Stimulated activated CD8-positive, alpha-beta memory T cell treated with anti-CD3 and anti-CD28 coated beads, Interleukin-2, amount 100 ng/mL, for 48 hours (primary cell): ENCODE data around the gene NUDT6.
"Not testable (repeated sequence)": the region's sequence is repeated elsewhere in the genome, so short reads cannot be mapped to it uniquely, and the experiment has no call there.

Experiments used
- DNase-seq, 2 donors: peaks; one replicate each; pipeline ENCODE4 v3.0.0-alpha.2; 2020; ENCODE audit warnings: low read depth in 2 of 2

Gene NUDT6, protein sequence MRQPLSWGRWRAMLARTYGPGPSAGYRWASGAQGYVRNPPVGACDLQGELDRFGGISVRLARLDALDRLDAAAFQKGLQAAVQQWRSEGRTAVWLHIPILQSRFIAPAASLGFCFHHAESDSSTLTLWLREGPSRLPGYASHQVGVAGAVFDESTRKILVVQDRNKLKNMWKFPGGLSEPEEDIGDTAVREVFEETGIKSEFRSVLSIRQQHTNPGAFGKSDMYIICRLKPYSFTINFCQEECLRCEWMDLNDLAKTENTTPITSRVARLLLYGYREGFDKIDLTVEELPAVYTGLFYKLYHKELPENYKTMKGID

DNA sequence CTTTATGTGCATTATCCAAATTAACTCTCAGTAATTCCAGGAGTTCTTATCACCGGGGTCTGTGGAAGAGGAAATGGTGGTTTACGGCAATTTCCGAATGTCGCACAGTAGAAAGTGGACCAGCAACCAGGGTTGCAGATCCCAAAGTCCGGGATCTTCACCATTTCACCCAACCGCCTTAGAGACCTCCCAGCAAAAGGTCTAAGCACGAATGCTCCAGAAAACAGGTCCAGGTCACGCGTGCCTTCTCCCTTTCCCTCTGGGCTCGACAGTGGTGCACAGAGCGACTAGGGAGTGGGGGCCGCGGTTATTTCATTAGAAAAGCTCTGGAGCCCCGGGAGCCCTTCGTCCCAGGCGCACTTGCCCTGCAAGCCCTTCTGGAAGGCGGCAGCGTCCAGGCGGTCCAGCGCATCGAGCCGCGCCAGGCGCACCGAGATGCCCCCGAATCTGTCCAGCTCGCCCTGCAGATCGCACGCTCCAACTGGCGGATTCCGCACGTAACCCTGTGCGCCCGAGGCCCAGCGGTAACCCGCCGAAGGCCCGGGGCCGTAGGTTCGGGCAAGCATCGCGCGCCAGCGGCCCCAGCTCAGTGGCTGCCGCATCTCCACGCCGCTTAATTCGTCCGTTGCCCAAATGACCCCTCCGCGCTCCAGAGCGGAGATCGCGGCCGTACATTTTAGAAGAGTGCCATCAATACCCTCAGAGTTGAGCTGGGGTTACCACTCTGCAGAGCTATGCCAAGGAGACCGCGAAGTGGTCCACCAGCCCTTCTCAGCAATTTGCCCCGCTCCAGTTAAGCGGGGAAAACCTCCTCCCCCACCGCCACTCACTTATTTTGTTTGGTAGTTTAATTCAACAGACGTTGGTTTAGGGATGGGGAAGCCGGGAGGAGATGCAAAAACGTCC lies at the start of gene NUDT6:
Gene NUDT6 (minus strand): TSS at position 627 of the 906 bp plus-strand sequence. CDS start 25 bp downstream, at position 602.
- peak; percentile 11 to 16 for DNase-seq

DNA sequence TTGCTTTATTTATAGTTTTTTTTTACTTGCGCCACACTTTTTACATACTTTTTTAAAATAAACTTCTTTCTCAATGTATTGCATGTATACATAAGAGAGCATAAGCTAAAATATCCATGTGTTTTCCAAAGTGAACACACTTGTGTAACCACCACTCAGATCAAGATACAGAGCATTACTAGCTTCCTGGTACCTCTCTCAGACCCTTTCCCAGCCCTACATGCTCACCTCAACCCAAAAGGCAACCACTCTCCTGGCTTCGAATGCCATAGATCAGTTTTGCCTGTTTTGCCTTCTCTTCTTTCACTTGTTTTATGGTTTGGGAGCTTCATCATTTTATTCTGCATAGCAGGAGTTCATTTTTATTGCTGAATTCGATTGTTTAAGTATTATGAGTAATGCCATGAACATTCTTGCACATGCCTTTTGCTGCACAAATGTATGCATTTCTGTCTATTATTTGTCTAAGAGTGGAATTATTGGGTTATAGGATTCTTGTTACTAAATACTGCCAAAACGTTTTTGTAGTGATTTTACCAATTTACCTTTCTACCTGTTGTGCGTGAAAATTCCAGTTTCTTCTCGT lies 45.9 kb upstream of the NUDT6 start:
- DNase-seq, result no peak

DNA sequence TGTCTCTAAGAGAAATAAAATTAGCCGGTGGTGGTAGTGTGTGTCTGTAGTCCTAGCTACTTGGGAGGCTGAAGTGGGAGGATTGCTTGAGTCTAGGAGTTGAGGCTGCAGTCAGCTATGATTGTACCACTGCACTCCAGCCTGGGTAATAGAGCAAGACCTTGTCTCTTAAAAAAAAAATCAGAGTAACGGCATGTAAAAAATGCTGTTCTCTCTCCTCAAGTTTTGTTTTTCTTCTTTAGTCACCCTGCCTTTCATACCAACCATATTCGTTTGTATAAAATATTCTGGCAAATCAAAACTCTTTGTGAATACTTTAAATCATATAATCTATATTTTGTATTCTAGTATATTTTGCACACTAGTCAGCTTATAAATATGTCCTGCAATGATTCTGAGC lies 44.8 kb upstream of the NUDT6 start:
- DNase-seq, result no peak

DNA sequence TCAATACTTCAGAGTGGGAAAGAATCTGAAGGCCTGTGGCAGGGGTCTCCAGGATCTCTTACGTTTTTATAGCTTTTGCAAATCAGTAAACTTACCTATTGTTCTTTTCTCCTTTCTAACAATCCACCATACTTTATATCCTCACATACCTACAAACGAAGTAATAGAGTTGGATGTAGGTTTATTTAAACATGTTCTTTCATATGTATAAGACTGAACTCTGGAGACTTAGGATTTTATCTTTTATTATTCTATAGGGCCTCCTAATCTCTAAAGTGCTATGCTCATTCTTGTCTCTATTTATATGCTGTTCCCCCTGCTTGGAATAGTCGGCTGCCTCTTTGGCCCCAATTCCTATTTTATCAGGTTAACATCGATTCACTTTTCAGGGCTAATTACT lies 43.8 kb upstream of the NUDT6 start:
- no peak for DNase-seq

DNA sequence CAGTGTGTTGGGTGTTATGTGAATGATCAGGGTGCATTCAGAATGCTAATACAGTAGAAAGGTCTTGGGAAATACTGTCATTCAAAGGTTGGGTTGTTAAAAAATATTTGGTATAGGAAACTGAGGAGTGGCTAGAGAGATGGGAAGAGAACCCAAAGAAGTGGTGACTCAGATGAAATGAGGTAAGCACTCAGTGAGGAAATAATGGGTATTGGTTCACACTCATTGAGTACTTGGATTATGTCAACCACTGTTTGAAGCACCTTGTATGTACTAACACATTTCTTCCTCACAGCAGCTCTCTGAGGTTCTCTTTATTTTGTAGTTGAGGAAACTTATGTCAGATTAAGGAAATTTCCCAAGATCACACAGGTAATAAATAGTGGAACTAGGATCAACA lies 40.8 kb upstream of the NUDT6 start:
- DNase-seq, result no peak

DNA sequence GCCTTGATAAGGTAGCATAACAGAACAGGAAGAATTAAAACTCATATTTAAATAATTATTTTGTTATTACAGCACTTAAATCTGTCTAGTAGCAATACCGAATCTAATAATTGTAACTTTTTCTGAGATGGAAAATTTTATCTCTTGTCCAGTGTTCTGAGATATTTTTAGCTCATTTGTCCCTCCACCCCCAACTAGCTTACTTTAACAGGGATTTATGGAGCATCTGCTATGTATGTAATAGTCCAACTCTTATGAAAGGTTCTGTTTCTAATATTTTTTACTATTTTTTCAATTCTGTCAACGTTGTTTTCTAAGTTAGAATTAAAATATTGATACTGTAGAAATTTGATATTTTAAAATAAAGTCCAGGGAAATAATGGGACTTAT lies 38.2 kb upstream of the NUDT6 start:
- DNase-seq, result no peak

DNA sequence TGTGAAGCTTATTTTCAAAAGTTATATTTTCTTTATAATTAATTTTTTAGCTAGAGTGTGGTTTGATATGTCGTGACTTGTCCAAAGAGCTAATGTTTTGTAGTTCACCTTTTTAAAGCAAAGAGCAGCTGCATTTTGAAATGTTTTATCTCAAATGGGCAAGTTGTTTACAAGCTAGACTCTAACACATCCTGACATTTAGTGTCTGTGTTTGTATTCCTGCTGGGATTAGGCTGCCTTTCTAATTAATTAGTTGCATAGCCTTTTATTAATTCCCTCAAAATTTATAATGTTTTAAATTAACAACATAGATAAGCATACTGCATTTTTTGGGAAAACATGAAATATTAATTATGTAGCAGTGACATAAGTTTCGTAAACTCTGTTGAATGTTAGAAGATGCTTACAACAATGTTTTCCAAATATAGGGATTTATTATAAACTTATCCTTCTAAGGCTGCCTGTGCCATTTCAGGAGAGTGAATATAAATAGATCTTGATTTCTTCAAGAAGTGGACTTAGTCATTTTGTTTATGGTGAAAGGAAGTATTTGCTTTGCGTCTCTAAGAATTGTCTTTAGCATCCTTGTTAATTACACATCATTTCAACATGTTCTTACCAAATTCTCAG lies 37.7 kb upstream of the NUDT6 start:
- no peak for DNase-seq

DNA sequence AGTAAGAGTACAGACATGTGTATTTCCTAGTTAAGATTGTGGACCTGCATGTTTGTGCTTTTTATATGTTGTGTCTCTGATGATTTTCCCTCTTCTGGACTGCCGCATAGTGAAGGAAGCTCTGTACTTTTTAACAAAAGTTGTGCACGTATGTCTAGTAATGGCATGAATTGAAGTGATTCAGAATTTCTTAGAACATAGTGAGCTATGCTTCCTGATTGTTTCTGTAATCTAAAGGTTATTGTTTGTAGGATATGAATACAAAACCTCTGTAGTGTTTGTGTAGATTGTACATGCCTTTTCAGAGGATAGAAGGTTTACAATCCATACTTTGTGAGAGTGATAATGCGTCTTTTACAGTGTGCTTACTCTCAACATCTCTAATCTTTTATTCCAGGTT lies 37.0 kb upstream of the NUDT6 start:
- DNase-seq, result no peak

DNA sequence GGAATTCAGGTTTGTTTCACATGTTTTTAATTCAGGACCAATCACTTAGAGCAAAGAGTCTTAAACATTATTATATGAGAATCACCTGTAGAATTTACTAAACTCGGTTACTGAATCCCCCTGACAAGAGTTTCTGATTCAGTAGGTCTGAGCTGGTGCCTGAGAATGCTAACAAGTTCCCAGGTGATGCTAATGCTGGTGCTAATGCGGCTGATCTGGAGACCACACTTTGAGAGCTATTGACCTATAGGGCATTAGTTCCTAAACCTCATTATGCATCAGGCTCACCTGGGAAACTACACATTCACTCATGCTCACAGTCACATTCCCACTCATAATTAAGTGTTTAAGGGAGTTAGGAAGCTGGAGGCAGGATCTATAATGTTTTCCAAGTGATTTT lies 36.1 kb upstream of the NUDT6 start:
- DNase-seq, result no peak

DNA sequence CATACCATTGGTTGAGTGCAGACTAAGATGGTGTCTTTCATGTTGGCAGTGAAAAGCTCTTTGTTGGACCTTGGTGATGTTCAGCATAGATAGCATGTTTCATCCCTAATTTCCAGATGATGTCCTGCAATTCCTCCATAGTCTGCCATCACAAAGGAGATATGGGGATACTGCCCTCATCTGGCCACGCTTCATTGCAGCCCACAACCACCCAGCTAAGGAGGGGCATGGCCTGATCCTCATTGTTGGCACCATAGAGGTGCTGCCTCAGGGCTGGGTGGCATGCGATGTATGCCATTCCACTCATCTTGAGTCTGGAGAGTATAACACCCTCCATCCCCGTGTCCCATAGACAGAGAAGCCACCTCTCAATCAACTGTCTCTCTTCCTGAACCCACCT lies 31.5 kb upstream of the NUDT6 start:
- DNase-seq, result no peak

DNA sequence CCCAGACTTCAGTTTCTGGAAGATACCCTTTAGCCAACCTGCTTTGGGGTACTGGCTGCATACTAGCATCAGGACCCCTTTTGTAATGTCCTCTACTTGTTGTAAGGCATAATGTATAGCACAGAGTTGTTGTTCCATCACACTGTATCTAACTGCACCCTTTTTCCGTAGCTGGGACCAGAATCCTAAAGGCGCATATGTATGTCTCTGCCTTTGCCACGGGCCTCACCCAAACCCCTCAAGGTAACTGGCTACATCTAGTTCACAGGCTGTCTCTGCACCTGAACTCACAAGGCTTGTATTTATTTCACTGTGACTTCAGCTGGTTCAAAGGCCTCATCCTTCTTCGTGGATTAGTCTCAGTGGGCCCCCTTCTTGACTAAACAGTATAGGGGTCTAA lies 29.6 kb upstream of the NUDT6 start:
- DNase-seq, result no peak

DNA sequence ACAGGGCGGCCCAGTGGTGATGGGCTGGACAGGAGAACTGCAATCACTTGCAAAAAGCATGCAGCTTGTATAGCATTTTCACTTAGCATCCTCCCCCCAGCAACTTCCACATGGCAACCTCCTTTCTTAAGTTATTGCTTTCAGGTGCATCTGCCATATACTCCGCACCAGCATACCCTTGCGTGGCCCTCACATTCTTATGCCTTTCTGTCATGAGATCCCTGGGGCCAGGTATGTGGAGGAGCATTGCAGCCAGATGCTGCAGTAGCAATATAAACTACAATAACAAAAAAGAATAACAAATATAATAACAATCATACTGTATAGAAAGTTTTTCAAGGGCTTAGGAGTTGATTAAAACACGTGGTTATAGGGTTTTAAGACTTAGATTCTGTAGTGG lies 26.3 kb upstream of the NUDT6 start:
- no peak for DNase-seq

DNA sequence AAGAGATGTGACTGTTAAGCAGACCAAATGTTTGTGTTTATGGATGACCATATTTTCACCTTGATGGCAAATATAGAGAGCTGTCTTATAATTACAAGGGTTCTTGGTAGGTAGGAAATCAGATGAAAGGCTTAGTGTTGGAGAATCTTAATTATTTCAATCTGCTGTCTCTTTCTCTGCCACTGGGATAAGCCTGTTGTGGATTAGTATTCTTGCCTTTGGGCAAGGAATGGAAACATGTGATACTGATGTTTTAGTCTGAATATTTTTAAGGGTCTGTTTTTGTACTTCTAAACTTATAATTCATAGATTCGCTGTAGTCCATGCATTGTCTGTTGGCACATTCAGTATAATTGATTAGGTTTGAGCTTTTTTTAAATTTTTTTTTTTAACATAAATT lies 23.7 kb upstream of the NUDT6 start:
- DNase-seq, result no peak

DNA sequence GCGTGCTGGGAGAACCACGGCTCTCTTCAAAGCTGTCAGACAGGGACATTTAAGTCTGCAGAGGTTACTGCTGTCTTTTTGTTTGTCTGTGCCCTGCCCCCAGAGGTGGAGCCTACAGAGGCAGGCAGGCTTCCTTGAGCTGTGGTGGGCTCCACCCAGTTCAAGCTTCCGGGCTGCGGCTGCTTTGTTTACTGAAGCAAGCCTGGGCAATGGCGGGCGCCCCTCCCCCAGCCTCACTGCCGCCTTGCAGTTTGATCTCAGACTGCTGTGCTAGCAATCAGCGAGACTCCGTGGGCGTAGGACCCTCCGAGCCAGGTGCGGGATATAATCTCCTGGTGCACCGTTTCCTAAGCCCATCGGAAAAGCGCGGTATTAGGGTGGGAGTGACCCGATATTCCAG lies 22.7 kb upstream of the NUDT6 start:
- DNase-seq, result not testable (repeated sequence)

DNA sequence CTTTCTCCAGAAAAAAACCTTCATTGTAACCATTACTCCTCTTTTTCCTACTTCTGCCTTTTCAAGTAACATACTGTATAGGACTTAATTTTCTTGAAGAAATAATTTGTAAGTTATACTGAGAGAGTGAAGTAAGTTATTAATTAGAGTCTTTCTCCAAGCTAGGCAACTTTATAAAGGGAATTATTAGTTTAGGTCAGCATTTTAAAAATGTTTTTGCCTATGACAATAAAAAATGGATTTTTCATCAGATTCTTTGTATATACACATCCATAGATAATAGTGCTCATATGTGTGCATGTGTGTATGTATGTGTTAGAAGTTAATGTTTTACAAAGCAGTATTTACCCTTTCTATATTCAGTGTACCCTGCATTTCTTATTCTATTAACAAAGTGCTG lies 10.4 kb upstream of the NUDT6 start:
- DNase-seq, result no peak

DNA sequence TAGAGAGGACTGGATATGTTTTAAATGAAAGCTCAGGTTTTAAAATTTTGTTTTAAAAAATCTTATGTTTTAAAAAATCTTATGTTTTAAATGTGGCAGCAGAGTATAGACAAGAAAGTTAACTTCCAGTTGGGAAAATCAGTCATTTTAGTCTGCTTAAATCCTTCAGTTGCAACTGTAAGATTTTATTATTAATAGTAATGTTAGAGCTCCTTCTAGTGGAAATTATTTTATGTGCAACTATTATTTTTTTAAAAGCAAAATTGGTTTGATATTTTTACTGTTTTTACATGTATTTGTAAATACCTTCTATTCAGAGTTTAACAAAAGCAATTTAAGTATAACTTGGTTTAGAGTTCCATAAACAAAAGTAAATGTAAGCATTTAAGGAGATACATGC lies 8.5 kb upstream of the NUDT6 start:
- no peak for DNase-seq

DNA sequence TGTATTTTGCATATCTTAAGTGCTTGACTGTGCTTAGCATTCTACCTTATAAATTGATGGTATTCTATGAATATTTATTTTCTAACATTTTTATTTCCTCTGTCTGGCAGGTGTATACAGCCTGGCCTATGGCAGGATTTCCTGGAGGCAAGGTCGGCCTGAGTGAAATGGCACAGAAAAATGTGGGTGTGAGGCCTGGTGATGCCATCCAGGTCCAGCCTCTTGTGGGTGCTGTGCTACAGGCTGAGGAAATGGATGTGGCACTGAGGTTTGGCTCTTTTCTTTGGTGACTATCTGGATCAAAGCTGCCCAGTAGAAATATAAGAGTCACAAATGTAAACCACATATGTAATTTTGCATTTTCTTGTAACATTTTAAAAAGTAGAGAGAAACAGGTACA lies 6.5 kb upstream of the NUDT6 start:
- DNase-seq, result no peak

DNA sequence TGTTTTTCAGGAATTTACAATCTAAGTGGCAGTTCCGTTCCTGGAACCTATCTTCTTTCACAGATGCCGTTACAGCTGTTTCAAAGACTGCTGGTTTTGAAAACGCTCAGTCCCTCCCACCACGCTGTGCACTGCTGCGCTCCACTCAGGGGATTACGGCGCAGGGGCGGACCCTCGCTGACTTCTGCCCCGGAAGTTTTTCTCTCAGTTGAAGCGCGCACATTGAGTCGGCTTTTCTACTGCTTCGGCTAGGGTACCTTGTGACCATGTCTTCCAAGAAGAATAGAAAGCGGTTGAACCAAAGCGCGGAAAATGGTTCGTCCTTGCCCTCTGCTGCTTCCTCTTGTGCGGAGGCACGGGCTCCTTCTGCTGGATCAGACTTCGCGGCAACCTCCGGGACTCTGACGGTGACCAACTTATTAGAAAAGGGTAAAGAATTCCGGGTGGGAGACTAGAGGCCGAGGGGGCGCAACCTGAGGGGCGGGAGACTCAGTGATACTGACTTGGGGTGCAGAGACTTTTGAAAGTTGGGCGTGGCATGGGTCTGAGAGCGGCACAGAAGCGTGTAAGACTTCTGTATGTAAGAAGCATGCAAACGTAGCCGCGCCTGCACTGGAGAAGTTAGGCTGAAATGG lies 597 bp upstream of the NUDT6 start:
- peak; percentile 66 to 79 for DNase-seq

DNA sequence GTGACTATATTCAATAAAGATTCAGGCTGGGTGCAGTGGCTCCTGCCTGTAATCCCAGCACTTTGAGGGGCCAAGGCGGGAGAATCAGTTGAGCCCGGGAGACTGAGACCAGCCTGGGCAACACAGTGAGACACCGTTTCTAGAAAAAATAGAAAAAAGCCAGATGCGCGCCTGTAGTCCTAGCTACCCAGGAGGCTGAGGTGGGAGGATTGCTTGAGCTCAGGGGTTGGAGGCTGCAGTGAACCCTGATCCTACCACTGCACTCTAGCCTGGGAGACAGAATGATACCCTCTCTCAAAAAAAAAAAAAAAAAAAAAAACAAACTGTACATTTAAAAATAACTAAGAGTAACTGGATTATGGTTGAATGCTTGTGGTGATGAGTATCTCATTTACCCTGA lies 1.1 kb downstream of the NUDT6 start:
- no peak for DNase-seq

DNA sequence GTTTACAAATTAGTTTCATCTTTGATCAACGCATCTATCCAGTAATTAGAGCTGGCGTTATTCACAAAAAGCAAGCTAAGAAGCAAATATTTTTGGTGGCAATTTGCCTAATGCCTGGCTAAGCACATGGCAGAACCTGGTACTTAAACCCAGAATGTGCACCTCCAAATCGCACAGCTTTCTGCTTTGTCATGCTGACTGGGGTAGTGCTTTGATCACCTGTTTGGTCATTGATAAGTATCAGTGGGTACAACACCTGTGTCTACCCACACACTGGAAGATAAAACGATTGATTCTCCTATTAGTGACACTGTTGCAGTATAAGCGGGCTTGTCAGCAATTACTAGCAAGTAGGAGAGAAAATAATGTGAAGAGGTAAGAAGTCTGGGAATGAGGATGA lies 1.9 kb downstream of the NUDT6 start:
- no peak for DNase-seq

DNA sequence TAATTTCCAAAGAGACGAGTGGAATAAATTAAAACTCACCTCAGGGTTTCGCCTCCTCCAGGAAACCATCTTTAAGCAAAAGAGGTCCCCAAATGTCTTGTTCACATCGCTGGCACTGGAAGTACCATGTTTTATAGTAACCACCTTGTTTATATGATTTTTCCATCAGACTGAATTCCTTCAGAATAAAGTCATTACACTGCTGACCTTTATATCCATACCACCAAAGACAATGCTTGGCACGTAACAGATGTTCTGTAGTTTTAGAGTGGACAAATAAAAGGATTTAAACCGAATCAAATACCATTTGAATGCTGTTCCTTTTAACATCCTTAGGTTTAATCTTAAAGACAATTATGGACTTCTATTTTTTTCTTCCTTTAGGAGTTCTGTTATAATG lies 4.7 kb downstream of the NUDT6 start:
- no peak for DNase-seq

DNA sequence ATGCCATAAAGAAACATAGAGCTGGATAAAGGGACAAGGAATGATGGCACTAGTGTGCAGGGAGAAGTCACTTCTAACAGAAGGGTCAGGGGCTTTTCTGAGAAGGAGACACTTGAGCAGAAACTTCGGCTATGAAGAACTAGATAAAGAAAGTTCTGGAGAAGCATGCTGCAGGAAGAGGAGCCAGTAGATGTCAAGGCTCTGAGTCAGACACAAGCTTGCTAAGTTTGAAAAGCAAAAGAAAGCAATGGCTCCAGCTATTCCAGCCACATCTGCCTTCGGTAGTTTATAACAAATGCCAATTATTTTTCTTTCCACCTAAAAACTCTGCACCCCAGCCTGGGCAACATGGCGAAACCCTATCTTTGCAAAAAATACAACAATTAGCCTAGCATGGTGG lies 7.5 kb downstream of the NUDT6 start:
- no peak for DNase-seq
